Suprapubic skin (tissue), 4 donors: ENCODE results near the gene POLE.

Experiments
- CTCF ChIP-seq, 2 donors: fragments of 200-600 bp in 1 of 2; fragments of 450-650 bp in 1 of 2; sonication (generic) in 1 of 2; IDR thresholded peaks; one replicate each; pipeline ENCODE4 v1.5.1; 2016 to 2019; ENCODE audit warnings: antibody characterized with exemption in 2 of 2, mild to moderate bottlenecking in 1 of 2, moderate library complexity in 1 of 2
- EP300 ChIP-seq: sonication (generic); formaldehyde crosslinking; IDR thresholded peaks from one replicate; pipeline ENCODE4 v1.6.1; 2017; ENCODE audit warnings: antibody characterized with exemption
- POLR2AphosphoS5 ChIP-seq, 3 donors: sonication (generic); formaldehyde crosslinking; IDR thresholded peaks; one replicate each; pipeline ENCODE4 v1.6.1; 2017; ENCODE audit warnings: antibody characterized with exemption in 3 of 3

GRCh38 chr12:132702640-132703039, 15.5 kb upstream of the POLE start:
- no peak for TF ChIP-seq CTCF (IDR thresholded peaks at IDR 0.05)
- TF ChIP-seq POLR2AphosphoS5 (IDR thresholded peaks at IDR 0.05), result no peak
- no peak for TF ChIP-seq EP300
